ENCODE measurements around the gene ANKDD1A. TPM values are rescaled to one million over a fixed set of nuclear protein-coding genes. Genes with fewer than 3 reads are reported as not detected.

Gene ANKDD1A
- total RNA-seq, 1 donor from 2014 or later, result 6.9 TPM

DNA sequence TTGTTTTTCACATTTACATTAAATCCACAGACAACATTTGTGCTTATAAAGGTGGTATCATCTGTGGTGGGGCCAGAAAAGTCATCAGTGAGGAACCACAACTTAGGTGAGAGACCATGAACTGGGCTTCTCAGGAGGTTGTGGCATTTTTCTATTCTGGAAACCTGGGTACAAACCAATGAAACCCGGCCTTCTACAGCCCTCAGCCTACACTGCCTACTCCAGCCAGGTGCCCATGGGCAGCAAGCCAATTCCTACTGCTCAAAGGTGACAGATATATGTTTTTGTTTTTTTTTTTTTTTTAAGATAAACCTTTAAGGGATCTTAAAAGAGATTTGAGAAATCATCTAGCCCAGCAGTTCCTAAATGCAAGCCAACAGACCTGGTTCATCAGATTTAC lies 57.7 kb downstream of the ANKDD1A start:
- Mint-ChIP-seq H3K27ac (ENCODE audit: unreplicated experiment) (no peak overlapping the region), H3K36me3 (ENCODE audit: low read depth, unreplicated experiment) (peaks cover 14% of the 10 kb centered on the region), H3K27me3 (ENCODE audit: unreplicated experiment) (no peaks in the 10 kb centered on the region), H3K4me1 (ENCODE audit: unreplicated experiment) (no peaks in the 10 kb centered on the region), H3K4me3 (ENCODE audit: unreplicated experiment) (no peak overlapping the region), H3K9me3 (ENCODE audit: unreplicated experiment) (no peaks in the 10 kb centered on the region)
- DNase-seq (ENCODE audit: low spot score), result no peak
- TF ChIP-seq, protein P1, sequence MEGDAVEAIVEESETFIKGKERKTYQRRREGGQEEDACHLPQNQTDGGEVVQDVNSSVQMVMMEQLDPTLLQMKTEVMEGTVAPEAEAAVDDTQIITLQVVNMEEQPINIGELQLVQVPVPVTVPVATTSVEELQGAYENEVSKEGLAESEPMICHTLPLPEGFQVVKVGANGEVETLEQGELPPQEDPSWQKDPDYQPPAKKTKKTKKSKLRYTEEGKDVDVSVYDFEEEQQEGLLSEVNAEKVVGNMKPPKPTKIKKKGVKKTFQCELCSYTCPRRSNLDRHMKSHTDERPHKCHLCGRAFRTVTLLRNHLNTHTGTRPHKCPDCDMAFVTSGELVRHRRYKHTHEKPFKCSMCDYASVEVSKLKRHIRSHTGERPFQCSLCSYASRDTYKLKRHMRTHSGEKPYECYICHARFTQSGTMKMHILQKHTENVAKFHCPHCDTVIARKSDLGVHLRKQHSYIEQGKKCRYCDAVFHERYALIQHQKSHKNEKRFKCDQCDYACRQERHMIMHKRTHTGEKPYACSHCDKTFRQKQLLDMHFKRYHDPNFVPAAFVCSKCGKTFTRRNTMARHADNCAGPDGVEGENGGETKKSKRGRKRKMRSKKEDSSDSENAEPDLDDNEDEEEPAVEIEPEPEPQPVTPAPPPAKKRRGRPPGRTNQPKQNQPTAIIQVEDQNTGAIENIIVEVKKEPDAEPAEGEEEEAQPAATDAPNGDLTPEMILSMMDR (IDR thresholded peaks at IDR 0.05; ENCODE audit: unreplicated experiment), result no peak

DNA sequence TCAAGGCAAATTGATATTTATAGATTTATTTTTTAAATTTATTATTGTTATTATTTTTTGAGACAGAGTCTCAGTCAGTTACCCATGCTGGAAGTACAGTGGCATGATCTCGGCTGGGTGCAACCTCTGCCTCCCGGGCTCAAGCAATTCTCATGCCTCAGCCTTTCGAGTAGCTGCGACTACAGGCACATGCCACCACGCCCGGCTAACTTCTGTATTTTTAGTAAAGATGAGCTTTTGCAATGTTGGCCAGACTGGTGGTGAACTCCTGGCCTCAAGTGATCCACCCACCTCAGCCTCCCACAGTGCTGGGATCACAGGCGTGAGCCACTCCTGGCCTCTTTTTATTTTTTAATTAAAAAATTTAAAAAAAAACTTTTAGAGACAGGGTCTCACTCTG lies 59.0 kb downstream of the ANKDD1A start:
- DNase-seq (ENCODE audit: low spot score), result no peak
- Mint-ChIP-seq H3K27ac (ENCODE audit: unreplicated experiment) (no peak overlapping the region), H3K9me3 (ENCODE audit: unreplicated experiment) (no peaks in the 10 kb centered on the region), H3K27me3 (ENCODE audit: unreplicated experiment) (no peaks in the 10 kb centered on the region), H3K4me3 (ENCODE audit: unreplicated experiment) (no peak overlapping the region), H3K36me3 (ENCODE audit: low read depth, unreplicated experiment) (peaks cover 12% of the 10 kb centered on the region), H3K4me1 (ENCODE audit: unreplicated experiment) (no peaks in the 10 kb centered on the region)
- TF ChIP-seq, protein P1 (IDR thresholded peaks at IDR 0.05; ENCODE audit: unreplicated experiment), result no peak

GRCh38 chr15:64975390-64975789 lies 63.7 kb downstream of the ANKDD1A start:
- H3K36me3 Mint-ChIP-seq (ENCODE audit: low read depth, unreplicated experiment), result peaks cover 9% of the 10 kb centered on the region
- DNase-seq (ENCODE audit: low spot score), result no peak
- no peaks in the 10 kb centered on the region for H3K27me3 Mint-ChIP-seq (ENCODE audit: unreplicated experiment)
- H3K27ac Mint-ChIP-seq (ENCODE audit: unreplicated experiment), result no peak overlapping the region
- H3K4me3 Mint-ChIP-seq (ENCODE audit: unreplicated experiment), result no peak overlapping the region
- H3K9me3 Mint-ChIP-seq (ENCODE audit: unreplicated experiment), result no peaks in the 10 kb centered on the region
- TF ChIP-seq, protein P1 (IDR thresholded peaks at IDR 0.05; ENCODE audit: unreplicated experiment), result no peak
- H3K4me1 Mint-ChIP-seq (ENCODE audit: unreplicated experiment), result peaks cover 12% of the 10 kb centered on the region

GRCh38 chr15:64979252-64979710 lies 67.6 kb downstream of the ANKDD1A start:
- Mint-ChIP-seq H3K4me3 (ENCODE audit: unreplicated experiment) (peak overlapping the region; percentile 63), H3K27ac (ENCODE audit: unreplicated experiment) (peak overlapping the region; percentile 74), H3K9me3 (ENCODE audit: unreplicated experiment) (no peaks in the 10 kb centered on the region), H3K36me3 (ENCODE audit: low read depth, unreplicated experiment) (peaks cover 6% of the 10 kb centered on the region), H3K27me3 (ENCODE audit: unreplicated experiment) (no peaks in the 10 kb centered on the region), H3K4me1 (ENCODE audit: unreplicated experiment) (peaks cover 12% of the 10 kb centered on the region)
- TF ChIP-seq, protein P1 (IDR thresholded peaks at IDR 0.05; ENCODE audit: unreplicated experiment), result no peak
- DNase-seq (ENCODE audit: low spot score), result no peak

GRCh38 chr15:64981812-64982431 lies 70.2 kb downstream of the ANKDD1A start:
- no peak for DNase-seq (ENCODE audit: low spot score)
- Mint-ChIP-seq H3K36me3 (ENCODE audit: low read depth, unreplicated experiment) (peaks cover 8% of the 10 kb centered on the region), H3K9me3 (ENCODE audit: unreplicated experiment) (no peaks in the 10 kb centered on the region), H3K27me3 (ENCODE audit: unreplicated experiment) (no peaks in the 10 kb centered on the region), H3K27ac (ENCODE audit: unreplicated experiment) (no peak overlapping the region), H3K4me3 (ENCODE audit: unreplicated experiment) (no peak overlapping the region), H3K4me1 (ENCODE audit: unreplicated experiment) (peaks cover 22% of the 10 kb centered on the region)
- TF ChIP-seq, protein P1 (IDR thresholded peaks at IDR 0.05; ENCODE audit: unreplicated experiment), result no peak
